Trophoblast cell (in vitro differentiated cells and primary cell): ENCODE results near the gene SLC37A3.
"Not testable (repeated sequence)": the region's sequence is repeated elsewhere in the genome, so short reads cannot be mapped to it uniquely, and the experiment has no call there.

Experiments used
- DNase-seq, 2 donors: peaks; one replicate each; pipeline ENCODE4 v3.0.0-alpha.2; 2016
- H2AFZ ChIP-seq: 2 replicates; pipeline ENCODE4 v1.6.1; 2013; ENCODE audit warnings: low read length, moderate library complexity, mild to moderate bottlenecking; ENCODE audit not compliant: insufficient read depth, poor library complexity
- H2AK5ac ChIP-seq: 2 replicates; pipeline ENCODE4 v1.6.1; 2013; ENCODE audit warnings: mild to moderate bottlenecking, low read length
- H2BK120ac ChIP-seq: 2 replicates; pipeline ENCODE4 v1.6.1; 2013; ENCODE audit warnings: low read length, mild to moderate bottlenecking, moderate library complexity; ENCODE audit not compliant: insufficient read depth, poor library complexity
- H2BK12ac ChIP-seq: 2 replicates; pipeline ENCODE4 v1.6.1; 2013; ENCODE audit warnings: mild to moderate bottlenecking, low read length, moderate library complexity
- H2BK5ac ChIP-seq: 2 replicates; pipeline ENCODE4 v1.6.1; 2013; ENCODE audit warnings: low read length, low read depth, moderate library complexity, mild to moderate bottlenecking; ENCODE audit not compliant: poor library complexity
- H3K14ac ChIP-seq: 2 replicates; pipeline ENCODE4 v1.6.1; 2013; ENCODE audit warnings: mild to moderate bottlenecking, low read length
- H3K18ac ChIP-seq: 2 replicates; pipeline ENCODE4 v1.6.1; 2013; ENCODE audit warnings: mild to moderate bottlenecking, low read length
- H3K23ac ChIP-seq: 2 replicates; pipeline ENCODE4 v1.6.1; 2013; ENCODE audit warnings: low read length
- H3K27ac ChIP-seq: 2 replicates; pipeline ENCODE4 v1.5.1; 2013; ENCODE audit warnings: low read depth, mild to moderate bottlenecking, inconsistent platforms, low read length, moderate library complexity
- H3K27me3 ChIP-seq: 2 replicates; pipeline ENCODE4 v1.6.1; 2013; ENCODE audit warnings: inconsistent platforms, mild to moderate bottlenecking, low read length, moderate library complexity; ENCODE audit not compliant: insufficient read depth
- H3K36me3 ChIP-seq, 2 experiments: 1 replicate in 1 of 2; 2 replicates in 1 of 2; pipeline ENCODE4 v1.6.1; 2013; ENCODE audit warnings: low read length in 2 of 2, mild to moderate bottlenecking in 2 of 2, moderate library complexity in 1 of 2; ENCODE audit not compliant: insufficient read depth in 2 of 2, control insufficient read depth in 1 of 2
- H3K4ac ChIP-seq: 2 replicates; pipeline ENCODE4 v1.6.1; 2013; ENCODE audit warnings: low read depth, mild to moderate bottlenecking, low read length, moderate library complexity
- H3K4me1 ChIP-seq, 2 experiments: 1 replicate in 1 of 2; 2 replicates in 1 of 2; pipeline ENCODE4 v1.6.1; 2013; ENCODE audit warnings: low read length in 2 of 2, mild to moderate bottlenecking in 2 of 2, moderate library complexity in 1 of 2; ENCODE audit not compliant: insufficient read depth in 2 of 2, control insufficient read depth in 1 of 2
- H3K4me2 ChIP-seq: 2 replicates; pipeline ENCODE4 v1.6.1; 2013; ENCODE audit warnings: inconsistent platforms, mild to moderate bottlenecking, low read length, moderate library complexity
- H3K4me3 ChIP-seq: 2 replicates; pipeline ENCODE4 v1.5.1; 2013; ENCODE audit warnings: mild to moderate bottlenecking, low read depth, low read length, inconsistent platforms
- H3K79me1 ChIP-seq: one replicate; pipeline ENCODE4 v1.6.1; 2013; ENCODE audit warnings: low read length
- H3K79me2 ChIP-seq: 2 replicates; pipeline ENCODE4 v1.6.1; 2013; ENCODE audit warnings: low read length, mild to moderate bottlenecking; ENCODE audit not compliant: control insufficient read depth, insufficient read depth, poor library complexity
- H3K9ac ChIP-seq: 2 replicates; pipeline ENCODE4 v1.6.1; 2013; ENCODE audit warnings: mild to moderate bottlenecking, low read length
- H3K9me3 ChIP-seq: 2 replicates; pipeline ENCODE4 v1.6.1; 2013; ENCODE audit warnings: low read depth, mild to moderate bottlenecking, control low read depth, inconsistent platforms, low read length; ENCODE audit not compliant: insufficient read depth
- H4K12ac ChIP-seq: 2 replicates; pipeline ENCODE4 v1.6.1; 2013; ENCODE audit warnings: low read depth, mild to moderate bottlenecking, low read length, moderate library complexity
- H4K8ac ChIP-seq: 2 replicates; pipeline ENCODE4 v1.6.1; 2013; ENCODE audit warnings: low read depth, mild to moderate bottlenecking, low read length, moderate library complexity
- H4K91ac ChIP-seq: one replicate; pipeline ENCODE4 v1.6.1; 2013; ENCODE audit warnings: low read depth, mild to moderate bottlenecking, low read length, moderate library complexity
- WGBS: extraction: QIAGEN DNeasy Blood & Tissue Kit; methylation state at CpG from one replicate; pipeline ENCODE4 v1.1.7; 2013; ENCODE audit warnings: missing lambda C conversion rate; ENCODE audit not compliant: insufficient read length, insufficient coverage; ENCODE audit errors: extremely low coverage; 5-methylcytosine and 5-hydroxymethylcytosine counted together

SLC37A3 gene

DNA sequence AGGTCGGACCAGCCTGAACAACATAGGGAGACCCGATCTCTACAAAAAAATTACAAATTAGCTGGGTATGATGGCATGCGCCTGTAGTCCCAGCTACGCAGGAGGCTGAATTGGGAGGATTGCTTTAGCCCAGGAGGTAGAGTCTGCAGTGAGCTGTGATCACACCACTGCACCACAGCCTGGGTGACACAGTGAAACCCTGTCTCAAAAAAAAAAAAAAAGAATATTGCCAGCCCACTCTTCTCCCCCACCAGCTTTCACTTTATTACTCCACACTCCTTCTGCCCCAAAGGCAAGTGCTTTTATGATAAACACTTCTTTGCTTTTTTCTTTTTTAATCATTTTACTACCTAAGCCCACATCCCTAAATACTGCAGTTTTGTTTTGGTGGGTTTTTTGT lies 20.3 kb upstream of the SLC37A3 start:
- H3K36me3 ChIP-seq = no peaks in the 10 kb centered on the region
- WGBS = no CpG with 5 or more reads among the region's 4 CpGs

DNA sequence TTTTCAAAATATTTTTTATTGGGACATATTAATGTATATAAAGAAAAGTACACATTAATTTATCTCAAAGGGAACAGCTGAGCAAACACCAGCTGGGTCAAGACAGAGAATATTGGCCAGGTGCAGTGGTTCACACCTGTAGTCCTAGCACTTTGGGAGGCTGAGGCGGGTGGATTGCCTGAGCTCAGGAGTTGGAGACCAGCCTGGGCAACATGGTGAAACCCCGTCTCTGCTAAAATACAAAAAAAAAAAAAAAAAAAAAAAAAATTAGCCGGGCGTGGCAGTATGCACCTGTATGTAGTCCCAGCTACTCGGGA lies 19.8 kb upstream of the SLC37A3 start:
- H4K91ac ChIP-seq, H3K4ac ChIP-seq, H3K27ac ChIP-seq, H2AK5ac ChIP-seq, H3K4me3 ChIP-seq, H2BK12ac ChIP-seq, H3K9me3 ChIP-seq, H3K36me3 ChIP-seq, H2BK5ac ChIP-seq, DNase-seq, H3K14ac ChIP-seq, H3K18ac ChIP-seq, H2BK120ac ChIP-seq, H4K12ac ChIP-seq, H3K9ac ChIP-seq, H3K23ac ChIP-seq, H3K79me1 ChIP-seq, H4K8ac ChIP-seq, H3K79me2 ChIP-seq, H3K27me3 ChIP-seq, H2AFZ ChIP-seq, H3K4me1 ChIP-seq, H3K4me2 ChIP-seq: not testable (repeated sequence)
- WGBS = no CpG with 5 or more reads among the region's 5 CpGs

More for the DNA sequence above, 20.3 kb upstream of the SLC37A3 start:
- Histone ChIP-seq H4K8ac (no peak overlapping the region), H3K14ac (no peak overlapping the region), H3K18ac (no peak overlapping the region), H3K4me3 (no peak overlapping the region), H4K91ac (no peak overlapping the region), H2BK5ac (no peak overlapping the region), H2AK5ac (no peak overlapping the region), H3K9ac (no peak overlapping the region), H3K23ac (no peak overlapping the region), H3K4me1 (no peaks in the 10 kb centered on the region), H3K27me3 (no peaks in the 10 kb centered on the region), H2AFZ (no peak overlapping the region), H3K9me3 (no peaks in the 10 kb centered on the region), H2BK12ac (no peak overlapping the region), H3K4ac (no peak overlapping the region), H2BK120ac (no peak overlapping the region), H3K4me2 (no peak overlapping the region), H3K79me1 (no peaks in the 10 kb centered on the region), H3K27ac (no peak overlapping the region), H3K79me2 (no peaks in the 10 kb centered on the region), H4K12ac (no peak overlapping the region)
- DNase-seq = no peak

DNA sequence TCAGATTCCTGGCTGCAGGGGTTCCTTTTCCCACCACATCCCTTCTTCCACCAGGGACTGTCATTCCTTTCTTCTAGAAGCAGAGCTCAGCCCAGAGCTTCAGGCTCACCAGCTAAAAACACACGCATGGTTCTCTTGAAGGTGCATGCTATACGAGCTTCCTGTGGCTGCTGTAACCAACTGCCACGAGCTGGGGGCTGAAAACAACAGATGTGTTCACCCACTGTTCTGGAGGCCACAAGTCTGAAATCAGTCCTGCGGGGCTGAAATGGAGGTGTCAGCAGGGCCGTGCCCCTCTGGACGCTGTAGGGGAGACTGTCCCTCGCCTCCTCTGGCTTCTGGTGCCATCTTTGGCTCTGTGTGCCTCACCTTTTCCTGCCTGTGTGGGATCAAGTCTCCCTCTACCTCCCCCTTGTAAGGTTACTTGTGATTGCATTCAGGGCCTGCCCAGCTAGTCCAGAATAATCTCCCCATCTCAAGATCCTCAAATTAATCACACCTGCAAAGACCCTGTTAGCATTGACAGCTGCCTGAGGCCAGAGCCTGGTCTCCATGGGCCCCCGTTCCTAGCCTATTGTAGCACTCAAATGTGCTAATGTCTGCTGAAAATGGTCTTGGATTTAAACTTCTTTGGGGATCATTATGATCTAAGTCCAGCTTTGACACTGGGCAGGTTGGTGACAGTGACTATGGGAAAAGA lies 19.3 kb upstream of the SLC37A3 start:
- no peak overlapping the region for H3K9ac ChIP-seq
- no peak overlapping the region for H3K23ac ChIP-seq
- no peak overlapping the region for H2BK120ac ChIP-seq
- no peak for DNase-seq
- no peak overlapping the region for H2AFZ ChIP-seq
- H3K27me3 ChIP-seq = no peaks in the 10 kb centered on the region
- no peak overlapping the region for H3K18ac ChIP-seq
- no peaks in the 10 kb centered on the region for H3K9me3 ChIP-seq
- H3K4me1 ChIP-seq = no peaks in the 10 kb centered on the region
- H3K27ac ChIP-seq = no peak overlapping the region
- no peak overlapping the region for H4K8ac ChIP-seq
- H3K79me1 ChIP-seq = no peaks in the 10 kb centered on the region
- no peaks in the 10 kb centered on the region for H3K79me2 ChIP-seq
- no peak overlapping the region for H2AK5ac ChIP-seq
- no peak overlapping the region for H3K4me3 ChIP-seq
- no peak overlapping the region for H3K14ac ChIP-seq
- H2BK12ac ChIP-seq = no peak overlapping the region
- no CpG with 5 or more reads among the region's 8 CpGs for WGBS
- no peak overlapping the region for H3K4me2 ChIP-seq
- H3K4ac ChIP-seq = no peak overlapping the region
- no peaks in the 10 kb centered on the region for H3K36me3 ChIP-seq
- no peak overlapping the region for H2BK5ac ChIP-seq
- H4K91ac ChIP-seq = no peak overlapping the region
- no peak overlapping the region for H4K12ac ChIP-seq

DNA sequence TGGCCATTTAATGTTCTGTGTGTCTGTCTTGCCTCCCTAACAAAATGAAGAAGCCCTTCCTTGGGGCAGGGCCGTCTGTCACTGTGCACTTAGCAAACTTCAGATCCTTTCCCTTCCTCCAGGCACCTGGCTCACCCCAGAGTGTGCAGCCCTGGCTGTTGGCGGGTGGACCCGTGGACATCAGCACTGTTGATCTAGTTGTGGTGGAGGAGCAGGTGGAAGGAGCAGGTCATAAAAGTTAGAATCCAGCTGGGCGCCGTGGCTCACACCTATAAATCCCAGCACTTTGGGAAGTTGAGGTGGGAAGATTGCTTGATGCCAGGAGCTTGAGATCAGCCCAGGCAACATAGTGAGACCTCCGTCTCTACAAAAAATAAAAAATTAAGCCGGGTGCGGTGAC lies 18.2 kb upstream of the SLC37A3 start:
- Histone ChIP-seq H3K36me3 (no peaks in the 10 kb centered on the region), H3K27ac (no peak overlapping the region), H2AK5ac (no peak overlapping the region), H3K27me3 (no peaks in the 10 kb centered on the region), H2AFZ (no peak overlapping the region), H3K9ac (no peak overlapping the region), H3K4me3 (no peak overlapping the region), H4K91ac (no peak overlapping the region), H2BK5ac (no peak overlapping the region), H2BK120ac (no peak overlapping the region), H3K4ac (no peak overlapping the region), H3K23ac (no peak overlapping the region), H4K8ac (no peak overlapping the region), H4K12ac (no peak overlapping the region), H3K79me1 (no peaks in the 10 kb centered on the region), H3K4me2 (no peak overlapping the region), H3K79me2 (no peaks in the 10 kb centered on the region), H3K4me1 (no peaks in the 10 kb centered on the region), H3K14ac (no peak overlapping the region), H2BK12ac (no peak overlapping the region), H3K18ac (no peak overlapping the region), H3K9me3 (no peaks in the 10 kb centered on the region)
- no CpG with 5 or more reads among the region's 8 CpGs for WGBS
- no peak for DNase-seq
